SK-N-SH treated with all-trans-retinoic acid at 6 μM for 48 hours (cell line): Measurements from ENCODE around the gene HCN4.

Experiments used
- ESRRG ChIP-seq: fragments of 250-450 bp; sonication (Bioruptor Pico); IDR thresholded peaks from 2 replicates; pipeline ENCODE4 v1.6.1; 2021; ENCODE audit warnings: mild to moderate bottlenecking
- OSR1 ChIP-seq: fragments of 250-450 bp; sonication (Bioruptor Pico); IDR thresholded peaks from 2 replicates; pipeline ENCODE4 v1.8.0; 2022; ENCODE audit warnings: moderate library complexity, mild to moderate bottlenecking, inconsistent platforms
- RARB ChIP-seq: fragments of 250-450 bp; sonication (Bioruptor Pico); IDR thresholded peaks from 2 replicates; pipeline ENCODE4 v1.8.0; 2021; ENCODE audit warnings: mild to moderate bottlenecking, moderate library complexity
- SNAI2 ChIP-seq: fragments of 250-450 bp; sonication (Bioruptor Pico); IDR thresholded peaks from 2 replicates; pipeline ENCODE4 v1.5.0; 2020; ENCODE audit warnings: mild to moderate bottlenecking, moderate library complexity
- TCF4 ChIP-seq: fragments of 250-450 bp; sonication (Bioruptor Pico); IDR thresholded peaks from 2 replicates; pipeline ENCODE4 v1.8.0; 2021; ENCODE audit warnings: mild to moderate bottlenecking, moderate library complexity, borderline replicate concordance
- ZNF565 ChIP-seq: fragments of 450-650 bp; formaldehyde crosslinking; conservative IDR thresholded peaks from 2 replicates; pipeline ENCODE4 v1.5.0; 2020; ENCODE audit warnings: low read depth, mild to moderate bottlenecking, moderate library complexity
- TF ChIP-seq, protein P1 (sequence below): fragments of 250-450 bp; sonication (Bioruptor Pico); IDR thresholded peaks from 2 replicates; pipeline ENCODE4 v1.8.0; 2020; ENCODE audit warnings: mild to moderate bottlenecking, moderate library complexity, borderline replicate concordance
- TF ChIP-seq, protein P2 (sequence below): fragments of 250-450 bp; sonication (Bioruptor Pico); IDR thresholded peaks from 2 replicates; pipeline ENCODE4 v1.5.1; 2020; ENCODE audit warnings: low read depth, mild to moderate bottlenecking, moderate library complexity

DNA sequence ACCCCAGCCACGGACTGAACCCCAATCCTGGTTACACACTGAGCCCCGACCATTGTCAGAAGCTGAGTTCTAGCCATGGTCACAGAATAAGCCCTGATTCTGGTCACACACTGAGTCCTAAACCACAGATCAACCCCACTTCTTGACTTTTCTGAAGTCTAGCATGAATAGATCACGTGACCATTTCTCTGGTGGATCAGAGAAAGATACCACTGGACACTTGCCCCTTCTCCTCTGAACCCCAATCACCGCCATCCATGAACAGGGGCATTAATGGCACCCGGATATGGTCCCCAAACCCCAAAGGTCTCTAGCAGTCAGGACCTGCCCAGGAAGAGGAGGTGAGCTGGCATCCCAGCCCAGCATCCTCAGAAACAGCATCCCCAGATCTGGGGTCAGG lies 9.1 kb downstream of the HCN4 start:
- TF ChIP-seq, protein P1, sequence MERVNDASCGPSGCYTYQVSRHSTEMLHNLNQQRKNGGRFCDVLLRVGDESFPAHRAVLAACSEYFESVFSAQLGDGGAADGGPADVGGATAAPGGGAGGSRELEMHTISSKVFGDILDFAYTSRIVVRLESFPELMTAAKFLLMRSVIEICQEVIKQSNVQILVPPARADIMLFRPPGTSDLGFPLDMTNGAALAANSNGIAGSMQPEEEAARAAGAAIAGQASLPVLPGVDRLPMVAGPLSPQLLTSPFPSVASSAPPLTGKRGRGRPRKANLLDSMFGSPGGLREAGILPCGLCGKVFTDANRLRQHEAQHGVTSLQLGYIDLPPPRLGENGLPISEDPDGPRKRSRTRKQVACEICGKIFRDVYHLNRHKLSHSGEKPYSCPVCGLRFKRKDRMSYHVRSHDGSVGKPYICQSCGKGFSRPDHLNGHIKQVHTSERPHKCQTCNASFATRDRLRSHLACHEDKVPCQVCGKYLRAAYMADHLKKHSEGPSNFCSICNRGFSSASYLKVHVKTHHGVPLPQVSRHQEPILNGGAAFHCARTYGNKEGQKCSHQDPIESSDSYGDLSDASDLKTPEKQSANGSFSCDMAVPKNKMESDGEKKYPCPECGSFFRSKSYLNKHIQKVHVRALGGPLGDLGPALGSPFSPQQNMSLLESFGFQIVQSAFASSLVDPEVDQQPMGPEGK (CRISPR knock-in tag), result no peak
- TF ChIP-seq, protein P2, sequence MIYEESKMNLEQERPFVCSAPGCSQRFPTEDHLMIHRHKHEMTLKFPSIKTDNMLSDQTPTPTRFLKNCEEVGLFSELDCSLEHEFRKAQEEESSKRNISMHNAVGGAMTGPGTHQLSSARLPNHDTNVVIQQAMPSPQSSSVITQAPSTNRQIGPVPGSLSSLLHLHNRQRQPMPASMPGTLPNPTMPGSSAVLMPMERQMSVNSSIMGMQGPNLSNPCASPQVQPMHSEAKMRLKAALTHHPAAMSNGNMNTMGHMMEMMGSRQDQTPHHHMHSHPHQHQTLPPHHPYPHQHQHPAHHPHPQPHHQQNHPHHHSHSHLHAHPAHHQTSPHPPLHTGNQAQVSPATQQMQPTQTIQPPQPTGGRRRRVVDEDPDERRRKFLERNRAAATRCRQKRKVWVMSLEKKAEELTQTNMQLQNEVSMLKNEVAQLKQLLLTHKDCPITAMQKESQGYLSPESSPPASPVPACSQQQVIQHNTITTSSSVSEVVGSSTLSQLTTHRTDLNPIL (CRISPR knock-in tag), result no peak
- TF ChIP-seq ZNF565 (CRISPR knock-in tag) (no peak), RARB (CRISPR knock-in tag) (no peak), ESRRG (no peak), SNAI2 (CRISPR knock-in tag) (no peak), OSR1 (no peak), TCF4 (CRISPR knock-in tag) (no peak)
